DMS79 treated with DMSO at 0.1 percent for 48 hours (cell line): ENCODE measurements around the gene OR5K2.

ENCODE experiments used
- DNase-seq: peaks from one replicate; lab custom pipeline; 2025; lab: John Stamatoyannopoulos, UW

The OR5K2 gene

DNA sequence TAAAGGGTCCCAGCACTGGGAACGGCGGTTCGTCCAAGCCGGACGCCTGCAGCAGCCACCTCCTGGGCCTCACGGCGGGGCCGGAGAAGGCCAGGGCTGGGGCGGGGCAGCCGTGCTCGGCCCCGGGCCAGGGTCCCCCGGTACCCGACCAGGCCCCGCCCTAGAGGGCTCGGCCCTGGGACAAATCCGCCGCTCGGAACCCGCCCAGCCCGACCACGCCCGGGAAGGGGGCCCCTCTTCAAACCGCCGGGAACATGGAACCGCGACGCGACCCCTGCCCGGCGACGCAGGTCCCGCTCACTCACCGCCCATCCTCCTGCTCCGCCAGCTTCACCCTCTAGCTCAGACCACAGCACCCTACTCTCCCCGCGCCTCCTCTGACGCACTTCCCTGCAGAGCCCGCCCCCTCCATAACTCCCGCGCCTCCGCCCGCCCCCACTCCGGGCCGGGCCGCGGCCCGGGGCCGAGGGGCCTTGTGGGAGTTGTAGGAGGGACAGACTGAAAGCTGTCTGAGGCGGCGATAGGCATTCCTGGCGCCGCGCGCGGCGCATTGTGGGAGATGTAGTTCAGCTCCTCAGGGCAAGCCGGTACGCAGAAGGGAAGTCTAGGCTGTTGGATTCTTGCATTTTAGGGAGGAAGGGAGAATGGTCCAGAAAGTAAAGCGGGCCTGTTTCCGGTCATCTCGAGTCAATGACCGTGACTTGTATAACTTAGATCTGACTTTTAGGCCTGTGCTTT, 25.2 kb downstream of the OR5K2 start, which contains the start of gene CLDND1:
CLDND1 (minus strand) TSS at position 359 of the 738 bp plus-strand sequence. CDS start 1,478 bp downstream, outside the sequence.
- DNase-seq, result peak; percentile 87

DNA sequence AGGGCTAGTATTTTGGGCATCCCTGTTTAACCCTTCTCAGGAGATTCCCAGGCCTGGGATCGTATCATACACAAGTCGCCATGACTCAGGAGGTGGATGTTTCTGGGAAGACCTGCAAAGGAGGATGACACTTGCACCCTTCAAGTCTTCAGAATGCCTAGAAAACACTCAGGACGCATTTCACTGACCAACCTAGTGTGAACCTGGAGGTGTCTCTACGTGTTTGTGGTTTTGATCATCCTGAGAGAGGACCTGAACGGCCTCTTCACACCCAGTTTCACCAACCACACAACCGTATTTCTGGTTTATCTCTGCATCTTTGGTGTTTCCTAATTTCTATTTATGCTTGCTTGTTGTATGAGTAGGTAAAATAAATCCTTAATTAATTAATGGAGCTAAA, 28.0 kb downstream of the OR5K2 start:
- no peak for DNase-seq

DNA sequence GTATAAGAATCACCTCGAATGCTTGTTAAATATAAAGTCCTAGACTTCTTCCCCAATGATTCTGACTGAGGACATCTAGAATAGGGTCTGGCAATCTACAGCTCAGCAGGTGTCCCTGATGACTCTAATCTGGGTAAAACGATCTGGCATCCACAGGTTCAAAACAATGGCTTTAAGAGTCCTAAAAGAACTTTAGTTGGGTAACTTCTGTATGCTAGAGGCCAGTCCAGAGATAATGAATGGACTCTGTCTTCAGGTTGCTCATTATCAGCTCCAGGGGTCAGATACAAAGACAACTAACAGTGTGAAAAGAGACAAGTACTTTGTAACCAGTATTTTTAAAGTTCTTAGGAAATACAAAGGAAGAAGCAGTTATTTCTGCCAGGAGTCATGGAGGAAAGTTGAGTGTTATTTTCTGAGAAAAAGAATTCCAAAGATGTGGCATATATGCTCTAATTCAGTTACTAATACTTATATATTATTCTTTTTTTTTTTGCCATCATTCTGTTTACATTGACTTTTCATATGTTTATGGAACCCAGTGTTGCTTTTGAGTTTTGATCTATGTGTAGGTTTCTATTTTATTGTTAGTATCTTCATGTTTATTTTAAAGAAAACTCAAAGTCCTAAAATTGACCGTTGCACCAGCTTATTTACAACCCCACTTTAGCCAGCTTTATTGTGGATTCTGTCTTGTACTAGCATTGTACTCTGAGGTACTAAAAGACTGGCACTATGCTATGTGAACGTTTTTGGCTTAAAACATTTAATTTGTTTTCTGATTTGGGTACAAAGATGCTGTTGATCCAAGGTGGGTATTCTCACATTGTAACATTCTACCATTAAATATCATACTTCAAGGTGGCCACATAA, 31.2 kb downstream of the OR5K2 start:
- no peak for DNase-seq

- no peak for DNase-seq
Observed at GRCh38 chr3:98529856-98530459, 32.5 kb downstream of the OR5K2 start.

GRCh38 chr3:98530676-98531075, 33.2 kb downstream of the OR5K2 start:
- DNase-seq, result no peak

DNA sequence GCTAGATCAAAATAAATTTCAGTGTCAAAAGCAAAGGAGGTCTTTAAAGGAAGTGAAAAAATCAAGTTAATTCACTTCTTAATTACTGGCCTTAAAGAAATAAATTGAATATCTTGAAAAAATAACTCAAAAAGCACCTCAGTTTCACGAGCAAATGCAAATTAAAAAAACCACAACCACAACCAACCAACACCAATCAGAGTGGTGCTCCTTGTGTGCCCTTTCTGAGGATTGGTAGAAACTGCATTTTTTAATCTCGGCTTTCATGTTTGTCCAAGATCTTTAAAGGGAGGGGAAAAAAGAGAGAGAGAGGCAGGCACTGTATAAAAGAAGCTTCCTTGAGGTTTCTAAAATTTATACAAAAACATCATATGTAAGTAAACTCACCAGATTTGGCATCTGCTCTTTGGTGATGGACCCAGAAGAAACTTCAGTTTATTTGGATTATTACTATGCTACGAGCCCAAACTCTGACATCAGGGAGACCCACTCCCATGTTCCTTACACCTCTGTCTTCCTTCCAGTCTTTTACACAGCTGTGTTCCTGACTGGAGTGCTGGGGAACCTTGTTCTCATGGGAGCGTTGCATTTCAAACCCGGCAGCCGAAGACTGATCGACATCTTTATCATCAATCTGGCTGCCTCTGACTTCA, 34.3 kb downstream of the OR5K2 start, which contains the start of gene GPR15:
GPR15 (plus strand) TSS at position 357 of the 653 bp plus-strand sequence; CDS start at position 413, 56 bp downstream.
- no peak for DNase-seq

DNA sequence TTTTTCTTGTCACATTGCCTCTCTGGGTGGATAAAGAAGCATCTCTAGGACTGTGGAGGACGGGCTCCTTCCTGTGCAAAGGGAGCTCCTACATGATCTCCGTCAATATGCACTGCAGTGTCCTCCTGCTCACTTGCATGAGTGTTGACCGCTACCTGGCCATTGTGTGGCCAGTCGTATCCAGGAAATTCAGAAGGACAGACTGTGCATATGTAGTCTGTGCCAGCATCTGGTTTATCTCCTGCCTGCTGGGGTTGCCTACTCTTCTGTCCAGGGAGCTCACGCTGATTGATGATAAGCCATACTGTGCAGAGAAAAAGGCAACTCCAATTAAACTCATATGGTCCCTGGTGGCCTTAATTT, 34.8 kb downstream of the OR5K2 start:
- DNase-seq, result no peak

DNA sequence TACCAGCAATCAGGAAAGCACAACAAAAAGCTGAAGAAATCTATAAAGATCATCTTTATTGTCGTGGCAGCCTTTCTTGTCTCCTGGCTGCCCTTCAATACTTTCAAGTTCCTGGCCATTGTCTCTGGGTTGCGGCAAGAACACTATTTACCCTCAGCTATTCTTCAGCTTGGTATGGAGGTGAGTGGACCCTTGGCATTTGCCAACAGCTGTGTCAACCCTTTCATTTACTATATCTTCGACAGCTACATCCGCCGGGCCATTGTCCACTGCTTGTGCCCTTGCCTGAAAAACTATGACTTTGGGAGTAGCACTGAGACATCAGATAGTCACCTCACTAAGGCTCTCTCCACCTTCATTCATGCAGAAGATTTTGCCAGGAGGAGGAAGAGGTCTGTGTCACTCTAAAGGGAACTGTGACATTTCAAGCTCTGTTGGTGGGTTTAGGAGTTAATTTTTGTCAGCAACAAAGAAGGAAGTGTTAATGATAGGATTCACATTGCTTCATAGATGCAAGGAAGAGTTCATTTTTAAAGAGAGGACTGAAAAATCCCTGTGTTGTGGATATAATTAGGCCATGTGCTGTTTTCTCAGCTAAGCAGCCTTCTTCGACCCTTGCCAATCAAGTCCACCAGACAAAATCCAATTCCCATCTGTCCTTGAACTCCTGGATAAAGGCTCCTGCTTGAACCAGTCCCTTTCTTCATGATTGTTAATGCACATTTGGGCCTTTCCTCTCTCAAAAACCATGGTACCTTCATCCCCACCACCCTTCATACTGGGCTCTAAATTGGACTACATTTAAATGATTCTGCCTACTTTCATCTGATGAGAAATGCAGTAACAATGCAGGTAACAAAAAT, 35.5 kb downstream of the OR5K2 start:
- DNase-seq, result no peak

DNA sequence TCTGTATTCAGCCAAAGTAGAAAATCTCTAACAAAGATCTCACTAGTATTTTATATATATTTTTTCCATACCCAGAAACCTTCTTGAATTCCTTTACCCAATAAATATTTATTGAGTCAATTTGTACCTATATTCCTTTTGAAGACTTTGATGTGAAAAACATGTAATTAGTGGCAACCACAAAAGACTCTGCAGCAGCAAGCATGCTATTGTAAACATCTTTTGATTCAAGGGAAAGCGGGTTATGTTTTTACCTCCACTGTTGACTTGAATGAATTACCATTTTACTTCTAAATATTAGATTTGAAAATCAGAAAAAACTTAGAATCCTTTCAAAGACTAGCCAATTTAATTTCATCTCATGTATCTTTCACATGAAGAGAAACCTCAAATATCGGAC, 36.7 kb downstream of the OR5K2 start:
- no peak for DNase-seq

GRCh38 chr3:98534734-98535133, 37.3 kb downstream of the OR5K2 start:
- no peak for DNase-seq

DNA sequence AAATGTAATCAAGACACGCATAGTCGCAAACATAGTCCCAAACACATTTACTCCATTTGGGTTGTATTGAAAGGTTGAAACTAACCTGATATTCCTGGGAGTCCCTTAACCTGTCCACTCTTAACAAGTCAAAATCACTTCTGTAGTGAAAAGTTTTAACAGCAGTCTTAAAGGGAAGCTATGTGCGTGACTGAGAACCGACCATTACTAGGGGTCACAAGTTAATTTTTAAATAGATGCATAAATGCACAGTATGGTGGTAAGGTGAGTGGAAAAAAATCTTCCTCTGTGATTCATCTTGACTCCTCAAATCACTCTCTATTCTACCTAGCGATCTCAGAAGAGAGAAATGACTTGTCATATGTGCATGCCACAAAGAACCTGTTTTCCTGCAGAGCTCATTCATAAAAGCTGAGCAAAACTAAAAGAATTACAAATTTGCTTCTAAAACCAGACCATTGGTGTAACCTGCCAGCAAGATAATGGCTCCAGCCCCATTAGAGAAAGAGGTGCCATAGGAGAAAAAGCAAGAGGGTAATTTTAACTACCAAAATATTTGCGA, 39.1 kb downstream of the OR5K2 start:
- no peak for DNase-seq

DNA sequence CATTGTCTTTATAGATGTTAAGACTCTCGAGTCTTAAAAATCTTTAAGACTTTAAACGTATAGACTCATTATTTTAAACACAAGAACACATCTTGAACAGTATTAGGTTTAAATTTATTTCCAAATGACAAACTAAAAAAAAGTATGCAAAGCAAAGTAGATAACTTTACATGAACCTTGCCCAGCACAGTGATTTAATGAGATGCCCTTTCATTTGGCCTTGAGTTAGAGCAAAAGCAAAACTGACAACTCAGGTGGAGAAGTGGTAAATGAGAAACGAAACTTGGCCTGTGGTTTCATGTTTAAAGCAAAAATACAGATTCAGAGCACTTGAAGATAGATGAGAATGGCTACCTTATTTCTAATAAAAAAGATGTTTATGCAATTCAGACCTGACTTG, 42.9 kb downstream of the OR5K2 start:
- DNase-seq, result no peak

DNA sequence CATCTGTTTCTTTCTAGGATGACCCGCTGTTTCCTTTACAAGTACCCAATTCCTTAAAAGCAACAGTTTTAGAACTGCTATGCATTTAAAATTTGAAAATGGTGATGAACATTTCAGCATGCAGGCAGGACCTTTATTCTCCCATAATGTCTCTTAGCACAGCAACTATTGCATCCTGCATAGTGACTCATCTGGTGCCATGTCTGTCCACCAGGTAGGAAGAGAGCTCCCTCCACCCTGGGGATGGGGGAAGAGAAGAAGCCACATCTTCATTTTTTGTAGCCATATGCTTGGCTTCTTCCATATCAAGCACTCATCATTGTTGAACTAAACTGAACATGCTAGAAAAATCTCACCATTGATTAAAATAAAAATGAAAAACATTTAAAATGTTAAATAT, 44.2 kb downstream of the OR5K2 start:
- no peak for DNase-seq

DNA sequence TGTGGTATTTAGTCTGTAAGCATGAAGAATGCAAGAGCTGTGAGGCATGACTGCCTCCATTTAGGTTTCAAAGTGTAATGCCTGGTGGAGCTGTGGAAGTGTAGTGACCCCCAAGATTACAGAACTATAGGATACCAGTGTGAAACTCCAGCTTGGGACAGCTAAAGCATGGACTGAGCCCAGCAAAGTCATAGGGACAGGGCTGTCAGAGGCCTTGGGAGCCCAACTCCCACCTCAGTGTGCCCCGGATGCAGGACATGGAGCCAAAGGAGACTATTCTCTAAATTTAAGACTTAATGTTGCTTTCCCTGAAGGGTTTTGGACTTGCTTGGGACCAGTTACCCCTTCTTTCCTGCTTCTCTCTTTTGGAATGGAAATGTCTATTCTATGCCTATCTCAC, 45.1 kb downstream of the OR5K2 start:
- DNase-seq, result no peak

GRCh38 chr3:98545940-98546339, 48.5 kb downstream of the OR5K2 start:
- DNase-seq, result no peak
